GM12878 (cell line): Measurements from ENCODE around the gene SIGLEC6.

Experiments used
- CTCF ChIP-seq, 3 experiments: IDR thresholded peaks in 2 of 3; conservative IDR thresholded peaks in 1 of 3; 2 replicates each; pipeline ENCODE4 v1.5.1; 2011; ENCODE audit warnings: low read depth in 3 of 3, low read length in 3 of 3, mild to moderate bottlenecking in 3 of 3, control low read depth in 2 of 3, moderate library complexity in 2 of 3, inconsistent platforms in 1 of 3, mixed read lengths in 1 of 3; ENCODE audit not compliant: control insufficient read depth in 2 of 3, insufficient read depth in 1 of 3; ENCODE audit errors: extremely low read depth in 1 of 3
- HCFC1 ChIP-seq: fragments of 150-350 bp; IDR thresholded peaks from 2 replicates; pipeline ENCODE4 v1.6.1; 2014; ENCODE audit warnings: low read length
- HDGF ChIP-seq: fragments of 450-650 bp; IDR thresholded peaks from 2 replicates; pipeline ENCODE4 v1.6.1; 2016; ENCODE audit warnings: antibody characterized with exemption
- KDM1A ChIP-seq: fragments of 200-600 bp; sonication (generic); IDR thresholded peaks from 2 replicates; pipeline ENCODE4 v1.6.1; 2016; ENCODE audit warnings: borderline replicate concordance
- SPI1 ChIP-seq: IDR thresholded peaks from 2 replicates; pipeline ENCODE4 v1.6.1; 2011; ENCODE audit warnings: low read depth, mild to moderate bottlenecking, low read length, moderate library complexity, borderline replicate concordance; ENCODE audit not compliant: insufficient read depth
- USF1 ChIP-seq: IDR thresholded peaks from 2 replicates; pipeline ENCODE4 v1.6.1; 2011; ENCODE audit warnings: borderline replicate concordance, low read depth, mild to moderate bottlenecking, moderate library complexity, mixed read lengths, low read length; ENCODE audit not compliant: insufficient read depth; ENCODE audit errors: extremely low read length

GRCh38 chr19:51471527-51471926, 59.9 kb downstream of the SIGLEC6 start:
- TF ChIP-seq CTCF (IDR thresholded peaks at IDR 0.05 in 2 of 3, conservative IDR thresholded peaks at IDR 0.05 in 1 of 3; ENCODE audit: control insufficient read depth in 2 of 3, extremely low read depth in 1 of 3, insufficient read depth in 1 of 3, low read depth in 3 of 3, low read length in 3 of 3) = no peak
- TF ChIP-seq KDM1A = no peak
- no peak for TF ChIP-seq HDGF
- no peak for TF ChIP-seq HCFC1
- no peak for TF ChIP-seq SPI1
- no peak for TF ChIP-seq USF1
